ENCODE data around the gene SNX5. TPM values are rescaled to one million over a fixed set of nuclear protein-coding genes. Genes with fewer than 3 reads are reported as not detected.

Gene SNX5
- total and polyA plus RNA-seq, 2 of the 13 experiments (the other 11 are each of a cell fraction or from before 2014, with no cell fraction given), result 664 to 1,040 TPM

- TF ChIP-seq ZBTB26 (CRISPR knock-in tag; IDR thresholded peaks at IDR 0.05; ENCODE audit: borderline replicate concordance), result peak; percentile 39; the same call in 1 of the 2 replicates
- TF ChIP-seq ZMAT3 (CRISPR knock-in tag; conservative IDR thresholded peaks at IDR 0.05), result 0 out of 2 replicates have a peak, but pooled peaks have one; percentile 7
- no peak for TF ChIP-seq PAXIP1 (CRISPR knock-in tag; conservative IDR thresholded peaks at IDR 0.05)
- no peak for TF ChIP-seq ZNF274 (CRISPR knock-in tag; IDR thresholded peaks at IDR 0.05)
- no peak for TF ChIP-seq HMGXB3 (CRISPR knock-in tag; IDR thresholded peaks at IDR 0.05; ENCODE audit: borderline replicate concordance)
- TF ChIP-seq IRF9 (CRISPR knock-in tag; IDR thresholded peaks at IDR 0.05; ENCODE audit: borderline replicate concordance), result 0 out of 2 replicates have a peak, but pooled peaks have one; percentile 27
- peak; percentile 75; the same call in 1 of the 2 replicates for TF ChIP-seq ATF7-NPFF (CRISPR knock-in tag; IDR thresholded peaks at IDR 0.05; ENCODE audit: low read depth)
- no peak for TF ChIP-seq ZFP36L2 (CRISPR knock-in tag; IDR thresholded peaks at IDR 0.05)
- TF ChIP-seq ZNF687 (CRISPR knock-in tag; IDR thresholded peaks at IDR 0.05), result peak; percentile 73
- peak; percentile 88 for TF ChIP-seq HNF1B (CRISPR knock-in tag; IDR thresholded peaks at IDR 0.05)
Observed at GRCh38 chr20:17938871-17939619, 29.5 kb downstream of the SNX5 start (continued).
